Pons (tissue), 1 donor: Measurements from ENCODE around the gene TBC1D24.

ENCODE experiments used
- DNase-seq: peaks from one replicate; pipeline ENCODE4 v3.0.0-alpha.2; 2016; ENCODE audit warnings: low spot score

TBC1D24 gene

GRCh38 chr16:2517954-2518605 is 43.2 kb downstream of the TBC1D24 start:
- no peak for DNase-seq

GRCh38 chr16:2518823-2519710 is 44.1 kb downstream of the TBC1D24 start:
- no peak for DNase-seq

GRCh38 chr16:2519711-2520080 is 44.8 kb downstream of the TBC1D24 start:
- no peak for DNase-seq

GRCh38 chr16:2520097-2520783 is 45.3 kb downstream of the TBC1D24 start, which contains the start of gene AMDHD2:
Gene AMDHD2, plus strand, starts transcription at chr16:2520371. Its CDS starts 88 bp downstream, at chr16:2520459.
- peak; percentile 73 for DNase-seq

GRCh38 chr16:2520784-2521531 is 46.0 kb downstream of the TBC1D24 start:
- DNase-seq = no peak

- DNase-seq = no peak
Observed at GRCh38 chr16:2523801-2524231, 48.9 kb downstream of the TBC1D24 start.

GRCh38 chr16:2524339-2524938 is 49.5 kb downstream of the TBC1D24 start:
- no peak for DNase-seq

- no peak for DNase-seq
Observed at GRCh38 chr16:2526135-2526534, 51.2 kb downstream of the TBC1D24 start.

- DNase-seq = no peak
Observed at GRCh38 chr16:2527071-2527783, 52.3 kb downstream of the TBC1D24 start.

- DNase-seq = no peak
Observed at GRCh38 chr16:2527784-2528100, 52.8 kb downstream of the TBC1D24 start.

GRCh38 chr16:2528161-2529060 is 53.5 kb downstream of the TBC1D24 start:
- no peak for DNase-seq

GRCh38 chr16:2529061-2529931 is 54.4 kb downstream of the TBC1D24 start:
- no peak for DNase-seq

- no peak for DNase-seq
Observed at GRCh38 chr16:2529961-2530628, 55.2 kb downstream of the TBC1D24 start.

- DNase-seq = no peak
Observed at GRCh38 chr16:2530629-2531318, 55.8 kb downstream of the TBC1D24 start.

GRCh38 chr16:2531371-2531695 is 56.4 kb downstream of the TBC1D24 start, which contains the start of gene CEMP1:
Gene CEMP1, minus strand, starts transcription at chr16:2531408. Its CDS starts 335 bp downstream, at chr16:2531073.
- DNase-seq = no peak

- peak; percentile 95 for DNase-seq
Observed at GRCh38 chr16:2531696-2532493, 57.0 kb downstream of the TBC1D24 start.
